Measurements from ENCODE around the gene NPNT.
"Not testable (repeated sequence)": the region's sequence is repeated elsewhere in the genome, so short reads cannot be mapped to it uniquely, and the experiment has no call there.

The NPNT gene

DNA sequence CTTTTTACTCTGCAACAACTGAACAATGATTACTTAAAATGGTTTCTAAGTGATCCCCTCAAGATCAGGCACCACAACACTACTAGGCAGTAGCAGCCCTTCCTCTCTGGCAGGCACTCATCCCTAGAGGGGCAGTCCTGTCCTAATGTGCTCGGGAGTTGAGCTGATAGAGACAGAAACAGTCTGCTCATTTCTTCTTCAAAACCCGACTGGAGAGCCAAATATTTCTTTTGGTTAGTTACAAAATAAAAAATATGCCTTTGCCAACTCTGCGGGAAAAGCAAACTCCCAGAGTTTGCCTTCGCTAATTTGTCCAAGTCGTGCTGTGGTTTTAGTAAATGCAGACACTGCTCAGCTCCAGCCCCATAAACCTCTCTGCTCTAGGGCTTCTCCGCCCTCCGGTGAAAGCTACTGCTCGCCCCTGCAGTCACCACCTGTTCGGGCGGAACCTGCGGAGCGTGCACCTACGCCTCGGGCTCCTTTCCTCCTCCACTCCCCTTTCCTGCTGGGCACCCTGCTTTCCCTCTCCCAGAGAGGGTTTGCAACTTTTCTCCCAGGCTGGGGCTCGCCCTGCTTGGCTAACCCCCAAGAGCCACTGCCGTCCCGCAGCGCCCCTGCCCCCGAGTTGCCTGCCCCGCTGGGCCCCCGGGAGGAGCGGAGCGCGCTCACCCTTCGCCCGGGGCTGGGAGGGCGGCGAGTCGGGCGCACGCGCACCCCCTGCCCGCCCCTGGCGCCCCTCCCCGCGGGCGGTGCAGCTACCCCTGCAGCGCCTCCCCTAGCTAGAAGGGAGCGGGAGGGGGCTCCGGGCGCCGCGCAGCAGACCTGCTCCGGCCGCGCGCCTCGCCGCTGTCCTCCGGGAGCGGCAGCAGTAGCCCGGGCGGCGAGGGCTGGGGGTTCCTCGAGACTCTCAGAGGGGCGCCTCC, at the start of gene NPNT:
TSS of gene NPNT (plus strand) at position 812 of the 923 bp plus-strand sequence. CDS start 182 bp downstream, outside the sequence.
- no peak for DNase-seq (ENCODE audit: low read depth in 2 of 3, low spot score in 2 of 3)

DNA sequence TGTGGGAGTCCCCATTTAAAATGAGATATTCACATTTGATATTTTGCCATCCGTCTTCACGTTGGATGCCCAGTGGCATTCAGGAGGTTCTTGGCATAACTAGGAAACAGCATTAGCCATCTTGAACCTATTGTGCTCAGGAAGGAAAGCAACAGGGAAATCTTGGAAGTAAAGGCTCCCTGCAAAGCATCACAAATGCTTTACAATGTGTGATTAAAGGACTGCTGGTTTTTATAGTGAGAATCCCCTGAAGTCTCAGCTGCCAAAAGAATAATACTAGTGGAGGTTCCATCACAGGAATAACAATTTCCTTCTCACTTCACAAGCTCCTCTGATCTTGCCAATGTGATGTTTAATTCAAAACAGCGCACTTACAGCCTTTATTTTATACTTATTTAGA, 49.7 kb upstream of the NPNT start:
- DNase-seq (ENCODE audit: low read depth in 2 of 3, low spot score in 2 of 3) = no peak

GRCh38 chr4:105848359-105848758, 46.9 kb upstream of the NPNT start:
- DNase-seq (ENCODE audit: low read depth in 2 of 3, low spot score in 2 of 3) = not testable (repeated sequence)

DNA sequence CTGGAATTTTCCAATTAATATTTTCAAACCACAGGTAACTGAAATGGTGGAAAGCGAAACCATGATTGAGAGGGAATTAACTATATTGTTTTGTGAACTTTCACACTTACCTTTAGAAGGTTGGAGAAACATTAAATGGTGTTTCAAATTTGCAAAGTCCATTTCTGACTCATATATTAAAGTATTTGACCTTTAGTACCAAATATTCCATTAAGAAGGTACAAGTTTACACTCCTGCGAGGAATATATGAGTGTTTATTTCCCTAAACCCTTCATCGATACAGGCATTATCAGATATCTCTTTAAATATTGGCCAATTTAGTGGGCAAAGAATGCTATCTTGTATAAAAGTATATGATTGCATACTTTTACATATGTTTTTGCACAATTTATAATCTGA, 44.1 kb upstream of the NPNT start:
- no peak for DNase-seq (ENCODE audit: low read depth in 2 of 3, low spot score in 2 of 3)

GRCh38 chr4:105852230-105852629, 43.0 kb upstream of the NPNT start:
- DNase-seq (ENCODE audit: low read depth in 2 of 3, low spot score in 2 of 3) = not testable (repeated sequence)

DNA sequence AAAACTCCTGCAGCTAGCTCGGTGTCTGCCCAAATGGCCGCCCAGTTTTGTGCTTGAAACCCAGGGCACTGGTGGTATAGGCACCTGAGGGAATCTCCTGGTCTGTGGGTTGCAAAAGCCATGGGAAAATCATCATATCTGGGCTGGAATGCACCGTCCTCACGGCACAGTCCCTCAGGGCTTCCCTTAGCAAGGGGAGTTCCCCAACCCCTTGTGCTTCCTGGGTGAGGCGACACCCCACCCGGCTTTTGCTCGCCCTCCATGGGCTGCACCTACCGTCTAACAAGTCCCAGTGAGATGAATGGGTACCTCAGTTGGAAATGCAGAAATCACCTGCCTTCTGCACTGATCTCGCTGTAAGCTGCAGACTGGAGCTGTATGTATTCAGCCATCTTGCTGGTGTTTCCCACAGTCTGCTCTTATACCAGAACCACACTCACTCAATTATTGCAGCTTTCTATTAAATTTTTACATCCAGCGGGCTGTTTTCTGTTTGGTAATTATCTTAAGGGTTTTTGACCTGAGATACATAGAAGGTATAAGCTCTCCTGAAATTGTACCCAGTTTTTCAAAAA, 36.7 kb upstream of the NPNT start:
- DNase-seq (ENCODE audit: low read depth in 2 of 3, low spot score in 2 of 3) = no peak

DNA sequence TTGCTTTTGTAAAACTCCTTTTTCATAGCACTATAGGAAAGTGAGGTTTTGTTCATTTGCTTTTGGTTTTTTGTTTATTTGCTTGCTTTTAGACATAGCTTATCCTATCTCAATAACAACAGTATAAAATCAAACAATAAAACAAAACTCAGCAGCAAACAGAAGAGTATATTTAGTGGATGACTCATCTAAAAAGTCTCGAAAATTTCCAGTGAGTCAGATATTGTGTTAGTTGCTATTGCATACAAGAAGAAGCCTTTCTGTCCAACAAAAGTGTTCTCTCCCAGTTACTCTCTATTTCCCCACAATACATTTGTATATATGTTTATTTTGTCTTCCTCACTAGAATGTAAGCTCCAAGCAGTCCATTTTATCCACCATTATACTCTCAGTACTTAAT, 36.0 kb upstream of the NPNT start:
- DNase-seq (ENCODE audit: low read depth in 2 of 3, low spot score in 2 of 3) = no peak

- DNase-seq (ENCODE audit: low read depth in 2 of 3, low spot score in 2 of 3) = no peak
Observed at GRCh38 chr4:105870963-105871362, 24.3 kb upstream of the NPNT start.

- DNase-seq (ENCODE audit: low read depth in 2 of 3, low spot score in 2 of 3) = no peak
Observed at GRCh38 chr4:105871997-105872396, 23.3 kb upstream of the NPNT start.

GRCh38 chr4:105875233-105875632, 20.0 kb upstream of the NPNT start:
- no peak for DNase-seq (ENCODE audit: low read depth in 2 of 3, low spot score in 2 of 3)

DNA sequence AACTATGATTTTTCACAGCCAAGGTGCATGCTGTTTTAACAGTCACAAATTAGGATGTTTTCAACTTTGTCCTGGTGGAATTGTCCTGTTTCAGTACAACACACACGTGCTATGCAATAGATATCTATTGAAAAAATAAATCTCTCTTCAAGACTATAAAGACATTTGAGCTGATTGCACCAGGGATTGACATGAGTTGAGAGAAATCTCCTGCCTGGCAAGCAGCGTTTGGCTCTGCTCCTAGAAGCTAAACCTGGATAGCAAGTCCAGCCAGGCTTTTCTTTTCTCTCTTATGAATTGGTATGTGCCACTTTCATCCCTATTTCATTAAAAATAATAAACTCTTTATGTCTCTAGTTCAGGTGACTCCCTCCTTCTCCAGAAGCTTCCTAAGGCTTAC, 16.6 kb upstream of the NPNT start:
- DNase-seq (ENCODE audit: low read depth in 2 of 3, low spot score in 2 of 3) = no peak

GRCh38 chr4:105887508-105887907, 7.8 kb upstream of the NPNT start:
- no peak for DNase-seq (ENCODE audit: low read depth in 2 of 3, low spot score in 2 of 3)

GRCh38 chr4:105895583-105896460, 551 bp downstream of the NPNT start:
- DNase-seq (ENCODE audit: low read depth in 2 of 3, low spot score in 2 of 3) = peak in 2 of 3 experiments; percentile 7 to 16

DNA sequence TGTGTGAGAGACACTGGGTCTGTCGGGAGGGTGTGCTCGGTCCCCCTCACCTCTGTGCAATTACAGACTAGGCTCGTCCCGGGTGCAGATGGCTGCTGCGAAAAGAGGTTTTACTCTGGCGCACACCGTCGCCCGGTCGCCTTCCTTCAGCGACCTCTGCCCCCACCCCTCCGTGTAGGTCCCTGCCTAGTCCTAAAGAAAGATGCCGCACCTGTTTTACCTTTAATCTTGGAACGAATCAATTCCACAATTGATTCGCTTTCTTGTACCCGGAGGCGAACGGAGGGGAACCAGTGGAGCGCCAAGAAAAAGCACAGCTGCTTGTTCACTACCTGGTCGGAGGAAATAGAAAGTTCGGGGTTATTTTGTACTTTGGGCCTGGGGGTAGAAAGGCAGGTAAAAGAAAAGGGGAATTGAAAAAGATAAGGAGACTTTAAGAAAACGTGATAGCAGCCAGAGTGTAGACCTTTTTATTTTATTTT, 1.2 kb downstream of the NPNT start:
- DNase-seq (ENCODE audit: low read depth in 2 of 3, low spot score in 2 of 3) = no peak

GRCh38 chr4:105896984-105897775, 1.9 kb downstream of the NPNT start:
- no peak for DNase-seq (ENCODE audit: low read depth in 2 of 3, low spot score in 2 of 3)

GRCh38 chr4:105900541-105900940, 5.3 kb downstream of the NPNT start:
- DNase-seq (ENCODE audit: low read depth in 2 of 3, low spot score in 2 of 3) = no peak

DNA sequence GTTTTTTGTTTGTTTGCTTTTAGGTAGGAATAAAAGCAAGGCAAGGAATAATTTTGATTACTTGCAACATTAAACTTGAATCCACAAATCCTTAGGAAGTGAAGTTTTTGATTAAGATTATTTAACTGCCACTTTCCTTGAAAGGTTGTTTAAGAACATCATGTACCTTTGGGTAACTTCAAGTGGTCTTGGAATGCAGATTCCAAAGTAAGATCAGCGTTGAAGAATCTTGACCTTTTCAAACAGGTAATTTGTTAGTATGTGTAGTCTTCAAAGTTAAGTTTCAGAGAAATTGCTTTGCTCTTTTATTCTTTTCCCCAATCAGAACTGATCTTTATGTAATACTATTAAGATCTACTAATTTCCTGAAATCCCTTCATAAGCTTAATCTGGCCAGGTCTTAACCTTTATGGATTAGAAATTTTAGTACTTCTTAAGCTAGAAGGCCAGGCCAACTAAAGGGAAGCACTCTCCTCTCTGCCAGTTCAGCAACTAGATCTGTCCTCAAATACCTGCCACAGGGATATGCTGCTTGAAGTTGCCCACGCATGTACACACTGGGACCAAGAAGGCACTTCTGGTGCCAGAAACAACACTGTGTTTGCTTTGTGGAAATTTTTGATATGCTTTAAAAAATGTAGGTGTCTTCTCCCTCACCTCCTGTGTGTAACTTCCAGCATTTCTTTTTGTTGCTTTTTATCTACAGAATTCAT, 7.4 kb downstream of the NPNT start:
- no peak for DNase-seq (ENCODE audit: low read depth in 2 of 3, low spot score in 2 of 3)

DNA sequence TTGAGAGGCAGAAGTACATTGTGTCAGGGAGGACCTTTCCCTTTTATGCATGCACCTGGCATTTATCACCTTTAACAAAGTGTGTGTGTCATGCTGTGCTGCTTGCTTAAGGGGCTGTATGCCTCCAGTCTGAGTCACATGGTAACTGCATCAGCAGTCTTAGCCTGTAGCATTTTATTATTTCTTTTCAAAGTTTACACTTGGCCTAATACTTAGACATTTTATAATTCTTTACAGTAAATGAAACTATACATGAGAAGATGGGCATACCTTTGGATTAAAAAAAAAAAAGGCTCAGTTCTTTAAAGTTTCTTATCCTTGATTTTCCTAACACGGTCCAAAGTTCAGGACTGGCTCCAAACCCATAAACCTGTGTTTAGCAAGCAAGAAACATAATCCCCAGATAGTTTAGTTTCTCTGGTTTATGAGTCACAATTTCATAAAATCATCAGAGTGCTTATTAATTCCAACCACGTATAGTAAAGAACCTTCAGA, 14.6 kb downstream of the NPNT start:
- no peak for DNase-seq (ENCODE audit: low read depth in 2 of 3, low spot score in 2 of 3)

- no peak for DNase-seq (ENCODE audit: low read depth in 2 of 3, low spot score in 2 of 3)
Observed at GRCh38 chr4:105911426-105911825, 16.2 kb downstream of the NPNT start.

DNA sequence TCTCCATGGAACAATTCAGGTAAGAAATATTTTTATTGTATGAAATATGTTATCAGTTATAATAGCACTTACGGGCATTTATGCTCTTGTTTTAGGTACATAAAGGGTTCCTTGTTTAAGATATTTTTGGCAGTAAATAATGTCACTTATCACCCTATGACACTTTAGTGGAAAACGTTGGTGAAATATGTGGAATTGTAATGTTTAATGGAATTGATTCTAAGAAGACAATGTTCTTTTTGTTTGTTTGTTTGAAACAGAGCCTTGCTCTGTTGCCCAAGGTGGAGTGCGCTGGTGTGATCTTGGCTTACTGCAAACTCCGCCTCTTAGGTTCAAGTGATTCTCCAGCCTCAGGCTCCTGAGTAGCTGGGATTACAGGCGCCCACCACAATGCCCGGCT, 17.4 kb downstream of the NPNT start:
- DNase-seq (ENCODE audit: low read depth in 2 of 3, low spot score in 2 of 3) = no peak

All from activated CD8-positive, alpha-beta memory T cell treated with anti-CD3 and anti-CD28 coated beads for 48 hours (primary cell).